OCI-LY7 (cell line): ENCODE data around the gene SACM1L.

Experiments
- EZH2phosphoT487 ChIP-seq: fragments of 200-600 bp; sonication (generic); IDR thresholded peaks from 2 replicates; pipeline ENCODE4 v1.6.1; 2018; ENCODE audit warnings: low read depth, borderline replicate concordance, mild to moderate bottlenecking, mixed run types, antibody characterized with exemption, low read length, moderate library complexity, mixed read lengths
- TF ChIP-seq, protein P1 (sequence below): fragments of 200-600 bp; sonication (generic); conservative IDR thresholded peaks from 2 replicates; pipeline ENCODE4 v1.5.1; 2014; ENCODE audit warnings: mild to moderate bottlenecking, antibody characterized with exemption, low read length, moderate library complexity, mixed read lengths

DNA sequence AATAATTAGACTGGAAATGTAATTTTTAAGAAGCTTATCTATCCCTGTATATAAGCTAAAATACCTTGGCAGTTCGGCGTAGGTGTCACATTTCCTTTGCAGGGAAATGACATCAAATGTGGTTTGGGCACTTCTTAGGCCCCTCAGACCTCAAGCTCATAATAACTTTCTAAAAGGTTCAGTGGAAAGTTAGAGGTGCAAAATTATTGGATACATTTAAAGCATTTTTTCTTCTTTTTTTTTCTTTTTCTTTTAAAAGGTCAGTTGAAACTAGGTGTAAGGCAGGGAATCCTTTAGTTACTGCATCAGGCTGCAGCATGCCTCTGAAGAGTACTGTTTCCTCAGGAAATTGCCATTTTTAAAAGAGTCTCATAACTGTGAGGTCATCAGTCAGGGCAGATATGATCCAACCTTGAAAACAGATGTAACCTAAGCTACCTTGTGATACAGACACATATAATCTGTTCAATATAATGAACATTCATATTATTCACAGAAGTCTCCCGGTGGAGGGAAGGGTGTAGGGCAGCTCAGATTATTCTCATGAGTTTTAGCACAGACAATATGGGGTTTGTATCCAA, 4.8 kb downstream of the SACM1L start:
- TF ChIP-seq, protein P1, sequence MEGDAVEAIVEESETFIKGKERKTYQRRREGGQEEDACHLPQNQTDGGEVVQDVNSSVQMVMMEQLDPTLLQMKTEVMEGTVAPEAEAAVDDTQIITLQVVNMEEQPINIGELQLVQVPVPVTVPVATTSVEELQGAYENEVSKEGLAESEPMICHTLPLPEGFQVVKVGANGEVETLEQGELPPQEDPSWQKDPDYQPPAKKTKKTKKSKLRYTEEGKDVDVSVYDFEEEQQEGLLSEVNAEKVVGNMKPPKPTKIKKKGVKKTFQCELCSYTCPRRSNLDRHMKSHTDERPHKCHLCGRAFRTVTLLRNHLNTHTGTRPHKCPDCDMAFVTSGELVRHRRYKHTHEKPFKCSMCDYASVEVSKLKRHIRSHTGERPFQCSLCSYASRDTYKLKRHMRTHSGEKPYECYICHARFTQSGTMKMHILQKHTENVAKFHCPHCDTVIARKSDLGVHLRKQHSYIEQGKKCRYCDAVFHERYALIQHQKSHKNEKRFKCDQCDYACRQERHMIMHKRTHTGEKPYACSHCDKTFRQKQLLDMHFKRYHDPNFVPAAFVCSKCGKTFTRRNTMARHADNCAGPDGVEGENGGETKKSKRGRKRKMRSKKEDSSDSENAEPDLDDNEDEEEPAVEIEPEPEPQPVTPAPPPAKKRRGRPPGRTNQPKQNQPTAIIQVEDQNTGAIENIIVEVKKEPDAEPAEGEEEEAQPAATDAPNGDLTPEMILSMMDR = no peak
- no peak for TF ChIP-seq EZH2phosphoT487
